ENCODE measurements around the gene CDCA7. TPM values are rescaled to one million over a fixed set of nuclear protein-coding genes. Genes with fewer than 3 reads are reported as not detected.
"Not testable (repeated sequence)": the region's sequence is repeated elsewhere in the genome, so short reads cannot be mapped to it uniquely, and the experiment has no call there.

Gene CDCA7
- total and polyA plus RNA-seq, 7 donors = 0.35 to 9.2 (median 2.2) TPM

DNA sequence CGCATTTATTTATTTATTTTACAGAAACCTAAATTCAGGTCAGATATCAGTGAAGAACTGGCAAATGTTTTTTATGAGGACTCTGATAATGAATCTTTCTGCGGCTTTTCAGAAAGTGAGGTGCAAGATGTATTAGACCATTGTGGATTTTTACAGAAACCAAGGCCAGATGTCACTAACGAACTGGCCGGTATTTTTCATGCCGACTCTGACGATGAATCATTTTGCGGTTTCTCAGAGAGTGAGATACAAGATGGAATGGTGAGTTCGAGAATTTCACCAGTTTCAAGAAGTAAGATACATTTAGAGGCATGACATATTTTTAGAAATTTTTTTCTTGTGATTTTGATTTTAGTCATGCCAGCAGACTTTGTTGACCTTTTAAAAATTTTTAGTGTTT lies 4.6 kb downstream of the CDCA7 start:
- 94 to 97% (median 95%) methylated on average over 8 of the region's 8 CpGs for WGBS, 3 donors
- H3K4me3 ChIP-seq = no peak overlapping the region
- no peak overlapping the region for H3K27ac ChIP-seq
- TF ChIP-seq, protein P1, sequence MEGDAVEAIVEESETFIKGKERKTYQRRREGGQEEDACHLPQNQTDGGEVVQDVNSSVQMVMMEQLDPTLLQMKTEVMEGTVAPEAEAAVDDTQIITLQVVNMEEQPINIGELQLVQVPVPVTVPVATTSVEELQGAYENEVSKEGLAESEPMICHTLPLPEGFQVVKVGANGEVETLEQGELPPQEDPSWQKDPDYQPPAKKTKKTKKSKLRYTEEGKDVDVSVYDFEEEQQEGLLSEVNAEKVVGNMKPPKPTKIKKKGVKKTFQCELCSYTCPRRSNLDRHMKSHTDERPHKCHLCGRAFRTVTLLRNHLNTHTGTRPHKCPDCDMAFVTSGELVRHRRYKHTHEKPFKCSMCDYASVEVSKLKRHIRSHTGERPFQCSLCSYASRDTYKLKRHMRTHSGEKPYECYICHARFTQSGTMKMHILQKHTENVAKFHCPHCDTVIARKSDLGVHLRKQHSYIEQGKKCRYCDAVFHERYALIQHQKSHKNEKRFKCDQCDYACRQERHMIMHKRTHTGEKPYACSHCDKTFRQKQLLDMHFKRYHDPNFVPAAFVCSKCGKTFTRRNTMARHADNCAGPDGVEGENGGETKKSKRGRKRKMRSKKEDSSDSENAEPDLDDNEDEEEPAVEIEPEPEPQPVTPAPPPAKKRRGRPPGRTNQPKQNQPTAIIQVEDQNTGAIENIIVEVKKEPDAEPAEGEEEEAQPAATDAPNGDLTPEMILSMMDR (IDR thresholded peaks at IDR 0.05) = no peak
- H3K9me3 ChIP-seq = no peaks in the 10 kb centered on the region
- no peaks in the 10 kb centered on the region for H3K27me3 ChIP-seq (ENCODE audit: insufficient read depth in 3 of 3, low read length in 2 of 3)
- H3K4me1 ChIP-seq = peaks cover 6% of the 10 kb centered on the region
- peaks cover 0 to 31% of the 10 kb centered on the region in 2 donors for H3K36me3 ChIP-seq (ENCODE audit: insufficient read depth in 1 of 2, low read depth in 1 of 2)
- DNase-seq = no peak
- intact Hi-C loops (cut with DNase I) = loop anchor here (5.0 to 10.0 kb wide), 4 partner anchors 332 to 387 kb away; no protein-coding TSS in a partner anchor
- ATAC-seq = no peak

DNA sequence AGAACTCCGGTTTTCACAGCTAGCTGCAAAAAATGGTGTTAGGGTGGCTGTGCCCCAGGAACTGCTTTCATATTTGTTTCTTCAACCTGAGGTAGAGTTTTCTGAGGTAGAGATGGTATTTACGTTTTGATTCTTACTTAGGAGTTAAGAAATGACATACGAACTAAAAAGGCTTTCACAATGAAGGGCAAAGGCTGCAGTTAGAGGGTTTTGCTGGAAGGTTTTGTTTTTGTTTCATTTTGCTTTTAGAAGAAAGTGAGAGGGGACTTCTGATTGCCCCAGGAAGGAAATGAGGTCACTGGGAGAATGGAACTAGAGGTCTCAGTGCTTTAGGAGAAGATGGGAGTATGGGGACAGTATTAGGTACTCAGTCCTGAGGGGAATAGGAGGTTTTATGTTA lies 15.5 kb downstream of the CDCA7 start:
- DNase-seq = no peak
- ATAC-seq = no peak
- no peaks in the 10 kb centered on the region for H3K4me1 ChIP-seq
- intact Hi-C loops (cut with DNase I) = no loop called here
- no peak overlapping the region for H3K27ac ChIP-seq
- H3K36me3 ChIP-seq (ENCODE audit: insufficient read depth in 1 of 2, low read depth in 1 of 2) = peaks cover 2 to 39% of the 10 kb centered on the region in 2 donors
- no peaks in the 10 kb centered on the region for H3K27me3 ChIP-seq (ENCODE audit: insufficient read depth in 3 of 3, low read length in 2 of 3)
- no peak overlapping the region for H3K4me3 ChIP-seq
- TF ChIP-seq, protein P1 (IDR thresholded peaks at IDR 0.05) = no peak
- H3K9me3 ChIP-seq = no peaks in the 10 kb centered on the region
- WGBS, 3 donors = 84 to 94% (median 87%) methylated on average over 3 of the region's 3 CpGs

DNA sequence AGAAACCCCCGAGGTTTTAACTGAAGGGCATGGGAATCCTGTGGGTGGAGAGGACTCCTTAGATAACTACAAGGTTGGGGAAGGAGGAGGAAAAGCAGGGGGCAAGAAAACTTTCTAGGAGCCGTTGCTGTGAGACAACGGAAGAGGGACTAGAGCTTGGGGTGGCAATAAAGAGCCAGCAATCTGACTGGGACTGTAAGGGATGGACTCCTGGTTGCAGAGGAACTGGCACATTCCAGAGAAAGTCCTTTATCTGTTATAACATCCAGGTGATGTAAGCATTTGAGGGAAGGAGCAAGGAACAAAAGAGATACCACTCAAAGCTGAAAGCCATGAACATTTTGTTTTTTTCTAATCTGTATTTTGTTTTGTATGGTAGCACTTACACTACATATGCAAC lies 16.4 kb downstream of the CDCA7 start:
- H3K27ac ChIP-seq = no peak overlapping the region
- WGBS, 3 donors = 76 to 77% (median 76%) methylated on average over 3 of the region's 3 CpGs
- ATAC-seq (no peak), DNase-seq (no peak)
- no peaks in the 10 kb centered on the region for H3K4me1 ChIP-seq
- TF ChIP-seq, protein P1 (IDR thresholded peaks at IDR 0.05) = no peak
- H3K9me3 ChIP-seq = no peaks in the 10 kb centered on the region
- H3K36me3 ChIP-seq (ENCODE audit: insufficient read depth in 1 of 2, low read depth in 1 of 2) = peaks cover 2 to 31% of the 10 kb centered on the region in 2 donors
- H3K4me3 ChIP-seq = no peak overlapping the region
- H3K27me3 ChIP-seq (ENCODE audit: insufficient read depth in 3 of 3, low read length in 2 of 3) = no peaks in the 10 kb centered on the region
- intact Hi-C loops (cut with DNase I) = no loop called here

DNA sequence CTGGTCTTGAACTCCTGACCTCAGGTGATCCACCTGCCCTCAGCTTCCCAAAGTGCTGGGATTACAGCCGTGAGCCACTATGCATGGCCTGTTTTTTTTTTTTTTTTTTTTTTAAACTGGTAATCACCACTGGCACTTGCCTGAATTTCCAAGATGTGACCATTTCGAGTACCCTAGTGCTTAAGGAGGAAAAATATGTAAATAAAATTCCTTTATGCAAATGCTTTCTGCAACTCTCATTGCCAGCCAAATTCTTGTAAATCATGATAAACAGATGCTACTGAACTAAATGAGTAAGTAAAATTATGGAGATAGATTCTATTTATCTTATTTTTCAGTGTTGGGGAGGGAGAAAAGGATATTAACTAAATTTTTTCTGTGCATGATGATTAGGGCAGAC lies 18.6 kb downstream of the CDCA7 start:
- 94 to 98% (median 98%) methylated on average over 2 of the region's 2 CpGs for WGBS, 3 donors
- peaks cover 0 to 9% of the 10 kb centered on the region in 2 donors for H3K36me3 ChIP-seq (ENCODE audit: insufficient read depth in 1 of 2, low read depth in 1 of 2)
- intact Hi-C loops (cut with DNase I) = no loop called here
- TF ChIP-seq, protein P1 (IDR thresholded peaks at IDR 0.05) = no peak
- no peak overlapping the region for H3K27ac ChIP-seq
- ATAC-seq = no peak
- no peaks in the 10 kb centered on the region for H3K4me1 ChIP-seq
- H3K27me3 ChIP-seq (ENCODE audit: insufficient read depth in 3 of 3, low read length in 2 of 3) = no peaks in the 10 kb centered on the region
- H3K4me3 ChIP-seq = no peak overlapping the region
- no peaks in the 10 kb centered on the region for H3K9me3 ChIP-seq
- no peak for DNase-seq

DNA sequence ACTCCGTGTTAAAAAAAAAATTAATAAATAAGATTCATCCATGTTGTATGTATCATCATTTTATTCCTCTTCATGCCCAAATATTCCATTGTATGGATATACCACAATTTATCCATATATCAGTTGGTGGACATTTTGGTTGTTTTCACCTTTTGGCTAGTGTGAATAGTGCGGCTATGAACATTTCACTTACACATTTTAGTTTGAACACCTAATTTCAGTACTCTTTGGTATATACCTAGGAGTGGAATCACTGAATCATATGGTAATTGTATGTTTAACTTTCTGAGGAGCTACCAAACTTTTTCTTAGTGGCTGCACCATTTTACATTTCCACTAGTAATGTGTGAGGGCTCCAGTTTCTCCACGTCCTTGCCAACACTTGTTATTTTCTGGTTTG lies 20.0 kb downstream of the CDCA7 start:
- no peaks in the 10 kb centered on the region for H3K9me3 ChIP-seq
- ATAC-seq = no peak
- no peak for DNase-seq
- intact Hi-C loops (cut with DNase I) = no loop called here
- H3K4me3 ChIP-seq = no peak overlapping the region
- TF ChIP-seq, protein P1 (IDR thresholded peaks at IDR 0.05) = no peak
- no peaks in the 10 kb centered on the region for H3K4me1 ChIP-seq
- no peaks in the 10 kb centered on the region for H3K36me3 ChIP-seq (ENCODE audit: insufficient read depth in 1 of 2, low read depth in 1 of 2)
- H3K27ac ChIP-seq = no peak overlapping the region
- no peaks in the 10 kb centered on the region for H3K27me3 ChIP-seq (ENCODE audit: insufficient read depth in 3 of 3, low read length in 2 of 3)
- 94 to 97% (median 96%) methylated on average over 3 of the region's 3 CpGs for WGBS, 3 donors

DNA sequence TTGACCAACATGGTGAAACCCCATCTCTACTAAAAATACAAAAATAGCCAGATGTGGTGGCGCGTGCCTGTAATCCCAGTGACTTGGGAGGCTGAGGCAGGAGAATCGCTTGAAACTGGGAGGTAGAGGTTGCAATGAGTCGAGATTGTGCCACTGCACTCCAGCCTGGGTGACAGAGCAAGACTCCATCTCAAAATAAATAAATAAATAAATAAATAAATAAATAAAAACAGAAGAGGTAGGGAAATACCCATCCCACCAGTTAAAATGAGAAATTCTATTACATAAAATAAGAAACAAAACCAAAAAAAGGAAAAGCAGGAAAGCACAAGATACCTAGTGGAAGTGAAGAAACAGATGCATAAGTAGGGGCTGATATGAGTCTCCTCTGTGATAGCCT lies 30.9 kb downstream of the CDCA7 start:
- H3K27ac ChIP-seq; H3K27me3 ChIP-seq (ENCODE audit: insufficient read depth in 3 of 3, low read length in 2 of 3); DNase-seq; ATAC-seq; H3K36me3 ChIP-seq (ENCODE audit: insufficient read depth in 1 of 2, low read depth in 1 of 2); H3K4me1 ChIP-seq; H3K9me3 ChIP-seq; intact Hi-C loops (cut with DNase I); H3K4me3 ChIP-seq: not testable (repeated sequence)
- 94 to 100% (median 96%) methylated on average over 4 of the region's 4 CpGs for WGBS, 3 donors

Measured in psoas muscle (tissue), 8 donors.